Caco-2 (cell line): ENCODE measurements around the gene KLHDC10. TPM values are rescaled to one million over a fixed set of nuclear protein-coding genes. Genes with fewer than 3 reads are reported as not detected.

ENCODE experiments used
- BruUV-seq: library from RNA; stranded (reverse); fragments of 400-500 nt; replicated peaks from 2 replicates; lab custom pipeline; 2021; lab: Mats Ljungman, UMichigan
- CTCF ChIA-PET: fragments of 300-600 bp; sonication (Branson Sonifier 250); formaldehyde crosslinking; loops from one replicate; lab custom pipeline; 2022; ENCODE audit warnings: antibody characterized with exemption; lab: Charles Lee
- POLR2A ChIA-PET: fragments of 300-600 bp; sonication (Branson Sonifier 250); formaldehyde crosslinking; loops from one replicate; lab custom pipeline; 2022; ENCODE audit warnings: antibody characterized with exemption; lab: Charles Lee
- DNase-seq, 2 experiments: peaks; one replicate each; pipeline versions ENCODE4 v3.0.0 to v3.0.0-alpha.2; 2020 to 2022
- H3K27me3 ChIP-seq: replicated peaks from 2 replicates; pipeline ENCODE4 v1.6.0; 2011; ENCODE audit warnings: low read length; ENCODE audit not compliant: control insufficient read depth, insufficient read depth
- H3K36me3 ChIP-seq: 2 replicates; pipeline ENCODE4 v1.5.1; 2011; ENCODE audit warnings: low read length; ENCODE audit not compliant: control insufficient read depth, insufficient read depth
- H3K4me1 ChIP-seq: fragments of 250-450 bp; sonication (Bioruptor Pico); 2 replicates; pipeline ENCODE4 v1.5.1; 2020; ENCODE audit warnings: mild to moderate bottlenecking
- H3K4me3 ChIP-seq: 2 replicates; pipeline ENCODE4 v1.5.1; 2011; ENCODE audit warnings: low read depth, mild to moderate bottlenecking, control low read depth, low read length
- H3K9me3 ChIP-seq: fragments of 250-450 bp; sonication (Bioruptor Pico); 2 replicates; pipeline ENCODE4 v1.5.1; 2020; ENCODE audit warnings: mild to moderate bottlenecking, moderate library complexity
- H3K27ac Mint-ChIP-seq: one replicate; pipeline ENCODE4 v1.8.0; 2022; ENCODE audit warnings: mixed read lengths; ENCODE audit not compliant: unreplicated experiment
- H3K27me3 Mint-ChIP-seq: one replicate; pipeline ENCODE4 v1.8.0; 2022; ENCODE audit warnings: mixed read lengths; ENCODE audit not compliant: insufficient read depth, unreplicated experiment
- H3K36me3 Mint-ChIP-seq: one replicate; pipeline ENCODE4 v1.8.0; 2022; ENCODE audit warnings: mild to moderate bottlenecking, mixed read lengths; ENCODE audit not compliant: insufficient read depth, unreplicated experiment
- H3K4me1 Mint-ChIP-seq: one replicate; pipeline ENCODE4 v1.8.0; 2022; ENCODE audit warnings: low read depth, mixed read lengths; ENCODE audit not compliant: unreplicated experiment
- H3K4me3 Mint-ChIP-seq: one replicate; pipeline ENCODE4 v1.8.0; 2022; ENCODE audit warnings: mild to moderate bottlenecking, moderate library complexity, mixed read lengths; ENCODE audit not compliant: unreplicated experiment
- H3K9me3 Mint-ChIP-seq: one replicate; pipeline ENCODE4 v1.8.0; 2022; ENCODE audit warnings: mixed read lengths; ENCODE audit not compliant: unreplicated experiment
- intact Hi-C: fragments of 100-400 bp; cut with micrococcal nuclease; formaldehyde crosslinking; loops from one replicate; pipeline ENCODE4 v1.10.0; 2022; ENCODE audit not compliant: unreplicated experiment
- total RNA-seq: library from RNA; stranded (reverse); gene quantifications from 2 replicates; pipeline ENCODE4 v1.2.3, GENCODE V29; 2022
- TF ChIP-seq, protein P1 (sequence below), 2 experiments: fragments of 200-600 bp in 1 of 2; IDR thresholded peaks; 1 replicate in 1 of 2; 2 replicates in 1 of 2; pipeline versions ENCODE4 v1.5.1 to v1.8.0; 2011 to 2022; ENCODE audit warnings: antibody characterized with exemption in 1 of 2, control low read depth in 1 of 2, inconsistent platforms in 1 of 2, low read depth in 1 of 2, low read length in 1 of 2, mild to moderate bottlenecking in 1 of 2, moderate library complexity in 1 of 2; ENCODE audit not compliant: insufficient read depth in 1 of 2, severe bottlenecking in 1 of 2, unreplicated experiment in 1 of 2

KLHDC10 gene
- total RNA-seq, 1 experiment from 2014 or later, result 22.3 TPM

DNA sequence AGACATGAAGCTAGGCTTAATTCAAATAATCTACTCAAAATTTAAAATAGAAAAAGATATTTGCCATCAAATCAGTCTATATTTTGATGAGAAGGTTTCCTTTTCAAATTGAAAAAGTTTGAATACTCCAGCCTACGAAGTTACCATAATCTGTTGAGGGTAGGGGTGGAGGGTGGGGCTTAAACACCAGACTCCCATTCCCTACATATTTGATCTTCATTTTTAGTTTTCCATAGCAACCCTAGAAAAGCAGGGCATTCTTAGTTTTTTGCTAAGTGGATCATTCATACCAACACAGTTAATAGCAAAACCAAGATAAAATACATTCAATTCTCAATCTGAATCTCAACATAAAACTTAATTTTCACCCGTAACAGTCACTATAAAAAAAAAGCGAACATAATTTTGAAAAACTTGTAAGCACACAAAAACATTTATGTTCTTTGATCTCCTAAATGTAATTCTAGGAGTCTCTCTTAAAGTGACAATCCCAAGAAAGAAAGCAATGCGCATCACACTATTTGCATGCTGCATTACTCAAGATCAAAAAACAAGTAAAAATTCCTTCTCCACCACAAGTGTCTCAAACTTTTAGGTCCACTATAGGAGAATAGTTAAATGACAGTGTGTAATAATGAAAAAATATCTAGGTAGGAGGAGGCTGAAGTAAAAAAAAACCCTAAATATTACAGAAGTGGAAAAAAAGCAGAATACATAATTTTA is 104.1 kb downstream of the KLHDC10 start:
- ChIA-PET CTCF (no interaction called here), POLR2A (no interaction called here)
- no peaks in the 10 kb centered on the region for H3K27me3 Mint-ChIP-seq
- no peak overlapping the region for H3K27ac Mint-ChIP-seq
- H3K36me3 ChIP-seq, result peaks cover 1% of the 10 kb centered on the region; the same call in 1 of the 2 replicates
- no peaks in the 10 kb centered on the region for H3K4me1 ChIP-seq
- intact Hi-C loops, result no loop called here
- BruUV-seq, result no TSS peak
- peaks cover 34% of the 10 kb centered on the region for H3K36me3 Mint-ChIP-seq
- TF ChIP-seq, protein P1, sequence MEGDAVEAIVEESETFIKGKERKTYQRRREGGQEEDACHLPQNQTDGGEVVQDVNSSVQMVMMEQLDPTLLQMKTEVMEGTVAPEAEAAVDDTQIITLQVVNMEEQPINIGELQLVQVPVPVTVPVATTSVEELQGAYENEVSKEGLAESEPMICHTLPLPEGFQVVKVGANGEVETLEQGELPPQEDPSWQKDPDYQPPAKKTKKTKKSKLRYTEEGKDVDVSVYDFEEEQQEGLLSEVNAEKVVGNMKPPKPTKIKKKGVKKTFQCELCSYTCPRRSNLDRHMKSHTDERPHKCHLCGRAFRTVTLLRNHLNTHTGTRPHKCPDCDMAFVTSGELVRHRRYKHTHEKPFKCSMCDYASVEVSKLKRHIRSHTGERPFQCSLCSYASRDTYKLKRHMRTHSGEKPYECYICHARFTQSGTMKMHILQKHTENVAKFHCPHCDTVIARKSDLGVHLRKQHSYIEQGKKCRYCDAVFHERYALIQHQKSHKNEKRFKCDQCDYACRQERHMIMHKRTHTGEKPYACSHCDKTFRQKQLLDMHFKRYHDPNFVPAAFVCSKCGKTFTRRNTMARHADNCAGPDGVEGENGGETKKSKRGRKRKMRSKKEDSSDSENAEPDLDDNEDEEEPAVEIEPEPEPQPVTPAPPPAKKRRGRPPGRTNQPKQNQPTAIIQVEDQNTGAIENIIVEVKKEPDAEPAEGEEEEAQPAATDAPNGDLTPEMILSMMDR (IDR thresholded peaks at IDR 0.05; ENCODE audit: insufficient read depth in 1 of 2, low read depth in 1 of 2, low read length in 1 of 2, severe bottlenecking in 1 of 2, unreplicated experiment in 1 of 2), result no peak
- no peaks in the 10 kb centered on the region for H3K27me3 ChIP-seq
- DNase-seq, result no peak
- no peaks in the 10 kb centered on the region for H3K4me1 Mint-ChIP-seq
- H3K4me3 ChIP-seq, result no peak overlapping the region
- H3K9me3 ChIP-seq, result no peaks in the 10 kb centered on the region
- no peaks in the 10 kb centered on the region for H3K9me3 Mint-ChIP-seq
- H3K4me3 Mint-ChIP-seq, result no peak overlapping the region

- peaks cover 20% of the 10 kb centered on the region for H3K36me3 Mint-ChIP-seq
Observed at GRCh38 chr7:130178251-130178650, 107.9 kb downstream of the KLHDC10 start.

DNA sequence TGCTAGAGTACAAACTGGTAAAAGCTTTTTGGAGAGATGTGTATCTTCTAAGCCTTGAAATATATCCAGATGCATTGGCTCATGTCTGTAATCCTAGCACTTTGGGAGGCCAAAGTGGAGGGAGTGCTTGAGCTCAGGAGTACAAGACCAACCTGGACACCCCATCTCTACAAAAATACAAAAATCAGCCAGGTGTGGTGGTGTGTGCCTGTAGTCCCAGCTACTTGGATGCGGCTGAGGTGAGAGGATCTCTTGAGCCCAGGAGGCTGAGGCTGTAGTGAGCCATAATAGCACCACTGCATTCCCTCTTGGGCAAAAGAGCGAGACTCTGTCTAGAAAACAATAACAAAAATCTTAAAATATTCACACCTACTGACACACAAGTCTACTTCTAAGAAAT is 109.3 kb downstream of the KLHDC10 start:
- intact Hi-C loops, result no loop called here
- Histone ChIP-seq H3K4me1 (no peaks in the 10 kb centered on the region), H3K27me3 (no peaks in the 10 kb centered on the region), H3K9me3 (no peaks in the 10 kb centered on the region), H3K36me3 (peaks cover 3% of the 10 kb centered on the region; the same call in 1 of the 2 replicates), H3K4me3 (no peak overlapping the region)
- no peaks in the 10 kb centered on the region for H3K4me1 Mint-ChIP-seq
- TF ChIP-seq, protein P1 (IDR thresholded peaks at IDR 0.05; ENCODE audit: insufficient read depth in 1 of 2, low read depth in 1 of 2, low read length in 1 of 2, severe bottlenecking in 1 of 2, unreplicated experiment in 1 of 2), result no peak
- no peaks in the 10 kb centered on the region for H3K9me3 Mint-ChIP-seq
- H3K4me3 Mint-ChIP-seq, result no peak overlapping the region
- BruUV-seq, result no TSS peak
- no peak overlapping the region for H3K27ac Mint-ChIP-seq
- no peak for DNase-seq
- ChIA-PET CTCF (no interaction called here), POLR2A (no interaction called here)
- H3K36me3 Mint-ChIP-seq, result peaks cover 15% of the 10 kb centered on the region
- no peaks in the 10 kb centered on the region for H3K27me3 Mint-ChIP-seq

More at GRCh38 chr7:130178251-130178650, 107.9 kb downstream of the KLHDC10 start:
- Mint-ChIP-seq H3K27ac (no peak overlapping the region), H3K4me1 (no peaks in the 10 kb centered on the region), H3K27me3 (no peaks in the 10 kb centered on the region), H3K4me3 (no peak overlapping the region), H3K9me3 (no peaks in the 10 kb centered on the region)
- TF ChIP-seq, protein P1 (IDR thresholded peaks at IDR 0.05; ENCODE audit: insufficient read depth in 1 of 2, low read depth in 1 of 2, low read length in 1 of 2, severe bottlenecking in 1 of 2, unreplicated experiment in 1 of 2), result no peak
- no TSS peak for BruUV-seq
- intact Hi-C loops, result no loop called here
- Histone ChIP-seq H3K4me1 (no peaks in the 10 kb centered on the region), H3K36me3 (peaks cover 3% of the 10 kb centered on the region; the same call in 1 of the 2 replicates), H3K4me3 (no peak overlapping the region), H3K27me3 (no peaks in the 10 kb centered on the region), H3K9me3 (no peaks in the 10 kb centered on the region)
- POLR2A ChIA-PET, result no interaction called here
- DNase-seq, result no peak
- CTCF ChIA-PET, result no interaction called here
